LNCAP (cell line): ENCODE data around the gene RPTOR.

Experiments used
- TF ChIP-seq, protein P1 (sequence below): fragments of 450-650 bp; IDR thresholded peaks from 2 replicates; pipeline ENCODE4 v1.5.1; 2017; ENCODE audit warnings: mild to moderate bottlenecking

The RPTOR gene

GRCh38 chr17:80667462-80668277 is 123.0 kb downstream of the RPTOR start:
- TF ChIP-seq, protein P1, sequence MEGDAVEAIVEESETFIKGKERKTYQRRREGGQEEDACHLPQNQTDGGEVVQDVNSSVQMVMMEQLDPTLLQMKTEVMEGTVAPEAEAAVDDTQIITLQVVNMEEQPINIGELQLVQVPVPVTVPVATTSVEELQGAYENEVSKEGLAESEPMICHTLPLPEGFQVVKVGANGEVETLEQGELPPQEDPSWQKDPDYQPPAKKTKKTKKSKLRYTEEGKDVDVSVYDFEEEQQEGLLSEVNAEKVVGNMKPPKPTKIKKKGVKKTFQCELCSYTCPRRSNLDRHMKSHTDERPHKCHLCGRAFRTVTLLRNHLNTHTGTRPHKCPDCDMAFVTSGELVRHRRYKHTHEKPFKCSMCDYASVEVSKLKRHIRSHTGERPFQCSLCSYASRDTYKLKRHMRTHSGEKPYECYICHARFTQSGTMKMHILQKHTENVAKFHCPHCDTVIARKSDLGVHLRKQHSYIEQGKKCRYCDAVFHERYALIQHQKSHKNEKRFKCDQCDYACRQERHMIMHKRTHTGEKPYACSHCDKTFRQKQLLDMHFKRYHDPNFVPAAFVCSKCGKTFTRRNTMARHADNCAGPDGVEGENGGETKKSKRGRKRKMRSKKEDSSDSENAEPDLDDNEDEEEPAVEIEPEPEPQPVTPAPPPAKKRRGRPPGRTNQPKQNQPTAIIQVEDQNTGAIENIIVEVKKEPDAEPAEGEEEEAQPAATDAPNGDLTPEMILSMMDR, result no peak

DNA sequence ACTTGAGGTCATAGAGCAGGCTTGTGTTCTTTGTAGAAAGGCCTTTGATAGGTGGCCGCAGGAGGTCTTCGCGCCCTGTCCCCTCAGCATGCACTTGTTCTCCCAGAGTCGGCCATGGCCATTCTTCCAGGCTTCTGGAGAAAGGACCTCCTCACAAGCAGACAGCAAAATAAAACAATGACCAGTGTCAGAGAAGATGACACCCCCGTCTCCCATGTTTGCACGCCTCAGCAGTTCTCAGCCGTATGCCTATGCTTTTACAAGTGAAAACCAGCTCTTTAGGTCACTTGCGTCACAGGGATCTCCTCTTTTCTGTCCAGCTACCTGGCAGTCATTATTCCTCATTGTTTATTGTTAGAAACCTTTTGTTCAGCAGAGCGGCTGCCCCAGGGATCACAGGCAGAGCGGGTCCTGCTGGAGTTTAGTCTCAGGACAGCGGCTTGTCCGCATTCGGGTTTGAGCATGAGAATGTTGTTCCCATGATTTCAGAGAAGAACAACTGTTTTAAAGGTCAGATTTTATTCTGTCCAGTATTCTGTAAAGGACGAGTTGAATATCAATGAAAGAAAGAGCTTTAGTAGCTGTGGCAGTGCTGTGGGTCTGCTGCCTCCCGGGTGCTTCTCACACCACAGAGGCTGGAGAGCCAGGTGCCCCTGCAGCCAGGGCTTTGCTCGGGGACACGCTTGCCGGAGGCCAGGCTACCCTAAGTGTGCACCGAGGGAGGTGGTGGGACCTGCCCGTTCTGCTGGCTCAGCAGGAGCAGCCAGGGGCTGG is 123.9 kb downstream of the RPTOR start:
- TF ChIP-seq, protein P1, result no peak

DNA sequence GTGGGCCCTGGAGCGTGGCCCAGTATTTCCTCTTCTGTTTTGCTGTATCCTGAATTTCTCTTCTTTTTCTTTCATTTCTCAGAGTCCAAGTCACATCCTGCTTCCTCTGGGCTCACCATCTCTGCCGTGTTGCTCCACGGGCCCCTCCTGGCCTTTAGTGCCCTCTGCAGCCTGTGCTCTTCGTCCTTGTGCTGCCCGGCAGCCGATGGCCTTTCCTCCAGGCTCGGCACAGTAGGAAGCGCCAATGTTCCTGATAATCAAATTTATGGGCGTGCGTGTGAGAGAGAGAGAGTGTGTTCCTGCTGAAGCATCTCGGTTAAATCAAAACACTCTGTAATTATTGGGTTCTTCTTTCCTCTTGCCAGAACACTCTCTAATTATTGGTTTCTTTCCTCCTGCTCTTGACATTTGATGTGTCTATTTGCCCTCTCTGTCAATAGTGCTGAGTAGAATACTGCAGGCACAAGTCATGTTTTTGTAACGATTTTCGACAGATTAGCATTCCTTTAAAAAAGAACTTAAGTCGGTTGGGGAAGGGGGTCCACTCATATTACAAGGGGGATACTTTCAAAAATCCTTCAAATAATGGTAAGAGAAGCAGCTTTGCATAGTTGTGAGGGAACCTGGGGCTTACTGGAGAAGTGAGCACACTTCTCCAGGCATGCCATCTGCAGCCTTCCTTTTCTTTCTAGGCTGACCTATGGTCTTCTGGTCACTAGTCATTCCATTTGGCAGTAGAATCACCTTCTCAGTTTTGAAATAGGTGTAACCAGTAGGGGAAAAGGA is 126.6 kb downstream of the RPTOR start:
- TF ChIP-seq, protein P1, result no peak

DNA sequence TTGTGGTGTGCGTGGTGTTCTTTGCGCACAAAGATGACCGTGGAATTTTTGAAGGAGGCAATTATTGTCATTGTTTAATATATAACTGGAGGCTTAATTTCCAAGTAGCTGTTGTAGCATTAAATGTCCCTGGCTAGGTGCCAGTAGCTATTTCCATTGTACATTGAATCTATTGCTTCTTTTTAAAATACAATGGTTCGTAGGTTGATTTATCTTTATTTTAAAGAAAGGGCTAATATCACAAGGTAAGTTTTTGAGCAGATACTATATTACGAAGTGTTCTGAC is 127.1 kb downstream of the RPTOR start:
- TF ChIP-seq, protein P1, result no peak

GRCh38 chr17:80673152-80673920 is 128.7 kb downstream of the RPTOR start:
- TF ChIP-seq, protein P1, result no peak

GRCh38 chr17:80675438-80676095 is 130.9 kb downstream of the RPTOR start:
- TF ChIP-seq, protein P1, result no peak
